Mucosa of descending colon (tissue), 3 donors: ENCODE data around the gene CXorf58. TPM values are rescaled to one million over a fixed set of nuclear protein-coding genes. Genes with fewer than 3 reads are reported as not detected.

ENCODE experiments used
- ATAC-seq: fragments of 200-7000 bp; cut with Tn5 transposase; one replicate; pipeline ENCODE4 v1.9.1; 2020; ENCODE audit warnings: mild to moderate bottlenecking, moderate library complexity
- DNase-seq, 3 donors: peaks; one replicate each; pipeline ENCODE4 v3.0.0-alpha.2; 2020
- H3K36me3 ChIP-seq: fragments of 200-600 bp; one replicate; pipeline ENCODE4 v1.8.0; 2021; ENCODE audit warnings: low read depth, mild to moderate bottlenecking
- H3K4me1 ChIP-seq: fragments of 200-600 bp; one replicate; pipeline ENCODE4 v1.8.0; 2021; ENCODE audit warnings: low read depth, mild to moderate bottlenecking
- H3K4me3 ChIP-seq: fragments of 200-600 bp; one replicate; pipeline ENCODE4 v1.8.0; 2021; ENCODE audit warnings: mild to moderate bottlenecking
- H3K9me3 ChIP-seq: fragments of 200-600 bp; one replicate; pipeline ENCODE4 v1.8.0; 2021; ENCODE audit warnings: mild to moderate bottlenecking
- CTCF ChIP-seq: fragments of 200-600 bp; IDR thresholded peaks from one replicate; pipeline ENCODE4 v1.8.0; 2022; ENCODE audit warnings: antibody characterized with exemption, mild to moderate bottlenecking
- intact Hi-C, 2 donors: fragments of 100-400 bp; cut with DNase I in 1 of 2; cut with micrococcal nuclease in 1 of 2; formaldehyde crosslinking; loops; one replicate each; pipeline versions ENCODE4 v1.11.0 to v1.11.1; 2022; cut with DNase I, micrococcal nuclease
- total RNA-seq, 3 donors: library from RNA; stranded (reverse); fragmentation: NEBNext Ultra II Directional in 2 of 3; extraction: Animal tissue kit (Norgen Biotek cat#: 25700) in 2 of 3; gene quantifications; one replicate each; pipeline versions ENCODE4 v1.2.1 to v1.2.4, GENCODE V29; 2021 to 2023
- donor health status: DM: no; HTN: no; CAD: no; lungs with moderate emphysema.
- donor health status: DM: no; HTN: no; CAD: no.
- donor health status: DM: no; HTN: yes; CAD: no.

CXorf58 gene
- total RNA-seq, 3 donors from 2014 or later, result not detected

- intact Hi-C loops, result no loop called here
- TF ChIP-seq CTCF, result no peak
- no peaks in the 10 kb centered on the region for H3K9me3 ChIP-seq
- H3K4me3 ChIP-seq, result no peak overlapping the region
- H3K36me3 ChIP-seq, result no peaks in the 10 kb centered on the region
- no peak for DNase-seq
- ATAC-seq, result no peak
- no peaks in the 10 kb centered on the region for H3K4me1 ChIP-seq
Observed at GRCh38 chrX:23982891-23983290, 75.1 kb downstream of the CXorf58 start.

Other genes starting within 250 kb of the CXorf58 start
- 10 to 100 TPM; 23.4 to 58.5 (median 33.2) TPM for gene PRDX4, start 240.5 kb upstream of the CXorf58 start, total RNA-seq
- 10 to 100 TPM; 15.6 to 30.3 (median 22.8) TPM for gene ACOT9, start 164.7 kb upstream of the CXorf58 start, total RNA-seq
- gene SAT1, start 124.8 kb upstream of the CXorf58 start, total RNA-seq, result 100 to 1,000 TPM; 267 to 574 (median 449) TPM
- gene APOO, start 68 bp upstream of the CXorf58 start, total RNA-seq, result 10 to 100 TPM; 19.2 to 38.7 (median 36.6) TPM
- 1 to 10 TPM; 3.3 to 9.7 (median 3.4) TPM for gene KLHL15, start 119.2 kb downstream of the CXorf58 start, total RNA-seq
- 100 to 1,000 TPM; 113 to 157 (median 136) TPM for gene EIF2S3, start 146.9 kb downstream of the CXorf58 start, total RNA-seq
- gene ZFX, start 241.7 kb downstream of the CXorf58 start, total RNA-seq, result 10 to 100 TPM; 32.7 to 65.1 (median 41.7) TPM